SK-N-SH treated with all-trans-retinoic acid at 6 μM for 48 hours (cell line): ENCODE data around the gene MAGEA8.
"Not testable (repeated sequence)": the region's sequence is repeated elsewhere in the genome, so short reads cannot be mapped to it uniquely, and the experiment has no call there.

Experiments
- ATAC-seq: fragments of 200-7000 bp; cut with Tn5 transposase; 3 replicates; pipeline ENCODE4 v1.9.1; 2020; ENCODE audit warnings: mild to moderate bottlenecking, moderate library complexity
- ARNTL ChIP-seq: fragments of 450-650 bp; formaldehyde crosslinking; IDR thresholded peaks from 2 replicates; pipeline ENCODE4 v1.5.0; 2020; ENCODE audit warnings: low read depth, mild to moderate bottlenecking, moderate library complexity, borderline replicate concordance
- BACH2 ChIP-seq: fragments of 250-450 bp; sonication (Bioruptor Pico); IDR thresholded peaks from 2 replicates; pipeline ENCODE4 v1.9.0; 2021; ENCODE audit warnings: mild to moderate bottlenecking, borderline replicate concordance
- CREB5 ChIP-seq: fragments of 250-450 bp; sonication (Bioruptor Pico); IDR thresholded peaks from 2 replicates; pipeline ENCODE4 v1.5.1; 2020; ENCODE audit warnings: low read depth, mild to moderate bottlenecking, moderate library complexity
- CSDC2 ChIP-seq: fragments of 250-450 bp; sonication (Bioruptor Pico); IDR thresholded peaks from 2 replicates; pipeline ENCODE4 v1.5.0; 2020; ENCODE audit warnings: mild to moderate bottlenecking, moderate library complexity
- CSRNP3 ChIP-seq: fragments of 250-450 bp; sonication (Bioruptor Pico); IDR thresholded peaks from 2 replicates; pipeline ENCODE4 v1.5.1; 2021; ENCODE audit warnings: mild to moderate bottlenecking, moderate library complexity
- ESRRG ChIP-seq: fragments of 250-450 bp; sonication (Bioruptor Pico); IDR thresholded peaks from 2 replicates; pipeline ENCODE4 v1.6.1; 2021; ENCODE audit warnings: mild to moderate bottlenecking
- GLIS3 ChIP-seq: fragments of 250-450 bp; sonication (Bioruptor Pico); IDR thresholded peaks from 2 replicates; pipeline ENCODE4 v1.5.0; 2020; ENCODE audit warnings: mild to moderate bottlenecking, moderate library complexity
- ISL1 ChIP-seq: fragments of 250-450 bp; sonication (Bioruptor Pico); IDR thresholded peaks from 2 replicates; pipeline ENCODE4 v2.1.2; 2022; ENCODE audit warnings: mild to moderate bottlenecking, moderate library complexity
- OSR1 ChIP-seq: fragments of 250-450 bp; sonication (Bioruptor Pico); IDR thresholded peaks from 2 replicates; pipeline ENCODE4 v1.8.0; 2022; ENCODE audit warnings: moderate library complexity, mild to moderate bottlenecking, inconsistent platforms
- RARB ChIP-seq: fragments of 250-450 bp; sonication (Bioruptor Pico); IDR thresholded peaks from 2 replicates; pipeline ENCODE4 v1.8.0; 2021; ENCODE audit warnings: mild to moderate bottlenecking, moderate library complexity
- SNAI2 ChIP-seq: fragments of 250-450 bp; sonication (Bioruptor Pico); IDR thresholded peaks from 2 replicates; pipeline ENCODE4 v1.5.0; 2020; ENCODE audit warnings: mild to moderate bottlenecking, moderate library complexity
- TCF4 ChIP-seq: fragments of 250-450 bp; sonication (Bioruptor Pico); IDR thresholded peaks from 2 replicates; pipeline ENCODE4 v1.8.0; 2021; ENCODE audit warnings: mild to moderate bottlenecking, moderate library complexity, borderline replicate concordance
- TOX ChIP-seq: fragments of 250-450 bp; sonication (Bioruptor Pico); IDR thresholded peaks from 2 replicates; pipeline ENCODE4 v1.8.0; 2021; ENCODE audit warnings: mild to moderate bottlenecking, moderate library complexity, borderline replicate concordance
- ZC3H10 ChIP-seq: fragments of 250-450 bp; sonication (Bioruptor Pico); IDR thresholded peaks from 2 replicates; pipeline ENCODE4 v1.5.1; 2021; ENCODE audit warnings: mild to moderate bottlenecking, moderate library complexity
- ZFP3 ChIP-seq: fragments of 250-450 bp; sonication (Bioruptor Pico); IDR thresholded peaks from 2 replicates; pipeline ENCODE4 v1.5.0; 2020; ENCODE audit warnings: mild to moderate bottlenecking, moderate library complexity
- ZFP30 ChIP-seq: fragments of 450-650 bp; formaldehyde crosslinking; IDR thresholded peaks from 2 replicates; pipeline ENCODE4 v1.5.0; 2022; ENCODE audit warnings: mild to moderate bottlenecking, moderate library complexity
- ZNF565 ChIP-seq: fragments of 450-650 bp; formaldehyde crosslinking; conservative IDR thresholded peaks from 2 replicates; pipeline ENCODE4 v1.5.0; 2020; ENCODE audit warnings: low read depth, mild to moderate bottlenecking, moderate library complexity
- TF ChIP-seq, protein P1 (sequence below): fragments of 250-450 bp; sonication (Bioruptor Pico); IDR thresholded peaks from 2 replicates; pipeline ENCODE4 v1.8.0; 2021; ENCODE audit warnings: low read depth, mild to moderate bottlenecking, moderate library complexity, borderline replicate concordance
- TF ChIP-seq, protein P2 (sequence below): fragments of 250-450 bp; sonication (Bioruptor Pico); IDR thresholded peaks from 2 replicates; pipeline ENCODE4 v1.8.0; 2020; ENCODE audit warnings: mild to moderate bottlenecking, moderate library complexity, borderline replicate concordance

The MAGEA8 gene

GRCh38 chrX:149908727-149909126 is 27.7 kb downstream of the MAGEA8 start:
- TF ChIP-seq TOX (CRISPR knock-in tag) (no peak), ISL1 (CRISPR knock-in tag) (no peak), RARB (CRISPR knock-in tag) (no peak), ZC3H10 (CRISPR knock-in tag) (no peak), ZFP30 (no peak), CREB5 (CRISPR knock-in tag) (no peak)
- TF ChIP-seq, protein P1, sequence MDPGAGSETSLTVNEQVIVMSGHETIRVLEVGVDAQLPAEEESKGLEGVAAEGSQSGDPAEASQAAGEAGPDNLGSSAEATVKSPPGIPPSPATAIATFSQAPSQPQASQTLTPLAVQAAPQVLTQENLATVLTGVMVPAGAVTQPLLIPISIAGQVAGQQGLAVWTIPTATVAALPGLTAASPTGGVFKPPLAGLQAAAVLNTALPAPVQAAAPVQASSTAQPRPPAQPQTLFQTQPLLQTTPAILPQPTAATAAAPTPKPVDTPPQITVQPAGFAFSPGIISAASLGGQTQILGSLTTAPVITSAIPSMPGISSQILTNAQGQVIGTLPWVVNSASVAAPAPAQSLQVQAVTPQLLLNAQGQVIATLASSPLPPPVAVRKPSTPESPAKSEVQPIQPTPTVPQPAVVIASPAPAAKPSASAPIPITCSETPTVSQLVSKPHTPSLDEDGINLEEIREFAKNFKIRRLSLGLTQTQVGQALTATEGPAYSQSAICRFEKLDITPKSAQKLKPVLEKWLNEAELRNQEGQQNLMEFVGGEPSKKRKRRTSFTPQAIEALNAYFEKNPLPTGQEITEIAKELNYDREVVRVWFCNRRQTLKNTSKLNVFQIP (CRISPR knock-in tag), result no peak
- ATAC-seq, result no peak

- ATAC-seq, result no peak
- TF ChIP-seq ZC3H10 (CRISPR knock-in tag) (no peak), BACH2 (CRISPR knock-in tag) (no peak), ZNF565 (CRISPR knock-in tag) (no peak), ZFP30 (no peak)
Measured at GRCh38 chrX:149909324-149910177, 28.6 kb downstream of the MAGEA8 start.

- TF ChIP-seq, protein P2, sequence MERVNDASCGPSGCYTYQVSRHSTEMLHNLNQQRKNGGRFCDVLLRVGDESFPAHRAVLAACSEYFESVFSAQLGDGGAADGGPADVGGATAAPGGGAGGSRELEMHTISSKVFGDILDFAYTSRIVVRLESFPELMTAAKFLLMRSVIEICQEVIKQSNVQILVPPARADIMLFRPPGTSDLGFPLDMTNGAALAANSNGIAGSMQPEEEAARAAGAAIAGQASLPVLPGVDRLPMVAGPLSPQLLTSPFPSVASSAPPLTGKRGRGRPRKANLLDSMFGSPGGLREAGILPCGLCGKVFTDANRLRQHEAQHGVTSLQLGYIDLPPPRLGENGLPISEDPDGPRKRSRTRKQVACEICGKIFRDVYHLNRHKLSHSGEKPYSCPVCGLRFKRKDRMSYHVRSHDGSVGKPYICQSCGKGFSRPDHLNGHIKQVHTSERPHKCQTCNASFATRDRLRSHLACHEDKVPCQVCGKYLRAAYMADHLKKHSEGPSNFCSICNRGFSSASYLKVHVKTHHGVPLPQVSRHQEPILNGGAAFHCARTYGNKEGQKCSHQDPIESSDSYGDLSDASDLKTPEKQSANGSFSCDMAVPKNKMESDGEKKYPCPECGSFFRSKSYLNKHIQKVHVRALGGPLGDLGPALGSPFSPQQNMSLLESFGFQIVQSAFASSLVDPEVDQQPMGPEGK (CRISPR knock-in tag), result no peak
- TF ChIP-seq TOX (CRISPR knock-in tag) (no peak), BACH2 (CRISPR knock-in tag) (no peak), ZNF565 (CRISPR knock-in tag) (no peak), CREB5 (CRISPR knock-in tag) (no peak), ZC3H10 (CRISPR knock-in tag) (no peak), GLIS3 (CRISPR knock-in tag) (no peak), RARB (CRISPR knock-in tag) (no peak), OSR1 (CRISPR knock-in tag) (no peak), SNAI2 (no peak), ESRRG (no peak), CSRNP3 (CRISPR knock-in tag) (no peak), ARNTL (CRISPR knock-in tag) (no peak)
- no peak; the same call in 2 of the 3 replicates for ATAC-seq
Measured at GRCh38 chrX:149910178-149910695, 29.3 kb downstream of the MAGEA8 start.

GRCh38 chrX:149916745-149917392 is 35.9 kb downstream of the MAGEA8 start:
- no peak for TF ChIP-seq ZFP3 (CRISPR knock-in tag)
- no peak for TF ChIP-seq CSDC2 (CRISPR knock-in tag)
- no peak for TF ChIP-seq CREB5 (CRISPR knock-in tag)
- no peak for TF ChIP-seq TCF4 (CRISPR knock-in tag)
- no peak for ATAC-seq

GRCh38 chrX:149923836-149924235 is 42.9 kb downstream of the MAGEA8 start:
- not testable (repeated sequence) for ATAC-seq

GRCh38 chrX:149924434-149924833 is 43.5 kb downstream of the MAGEA8 start:
- not testable (repeated sequence) for ATAC-seq

DNA sequence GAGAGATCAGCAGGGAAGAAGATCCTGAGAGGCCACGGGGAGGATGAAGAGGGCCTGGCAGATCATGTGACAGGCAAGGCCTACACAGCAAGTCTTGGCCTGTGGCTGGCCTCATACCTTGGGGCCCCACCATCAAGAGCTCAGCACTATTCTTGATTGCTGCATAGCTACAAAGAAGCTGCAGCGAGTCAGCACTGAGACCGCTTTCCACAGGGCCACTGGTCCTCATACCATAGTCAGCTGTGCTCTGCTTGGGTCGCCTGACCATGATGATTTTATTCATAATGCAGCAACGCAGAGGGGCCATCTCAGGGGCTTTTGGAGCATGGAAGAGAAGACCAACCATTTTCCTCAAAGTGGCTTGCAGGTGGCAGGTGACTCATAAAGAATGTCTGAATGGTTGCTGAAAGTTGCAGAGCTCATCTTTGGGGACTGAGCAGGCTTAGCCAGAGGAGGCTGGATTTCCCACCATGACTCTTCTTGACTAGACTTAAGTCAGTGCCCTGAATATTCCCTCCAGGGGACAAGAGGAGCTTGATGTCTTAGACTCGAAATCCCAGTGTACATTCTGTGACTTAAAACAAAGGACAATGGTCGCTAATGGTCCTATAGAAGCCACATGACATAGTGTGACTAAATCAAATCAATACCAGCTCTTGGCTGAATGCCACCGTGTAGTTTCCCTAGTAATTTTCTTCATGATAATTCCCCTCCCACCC is 46.4 kb downstream of the MAGEA8 start:
- ATAC-seq, result not testable (repeated sequence)
